Activated CD8-positive, alpha-beta T cell treated with anti-CD3 and anti-CD28 coated beads for 36 hours (primary cell): ENCODE data around the gene ATP9B. TPM values are rescaled to one million over a fixed set of nuclear protein-coding genes. Genes with fewer than 3 reads are reported as not detected.

ENCODE experiments used
- ATAC-seq: fragments of 200-7000 bp; cut with Tn5 transposase; one replicate; pipeline ENCODE4 v1.10.0; 2021; ENCODE audit warnings: mild to moderate bottlenecking, moderate library complexity
- CTCF ChIA-PET: fragments of 350-600 bp; sonication (Branson Sonifier 250); formaldehyde crosslinking; loops from one replicate; lab custom pipeline; 2021; ENCODE audit warnings: antibody characterized with exemption; lab: Charles Lee
- POLR2A ChIA-PET: fragments of 350-600 bp; sonication (Branson Sonifier 250); formaldehyde crosslinking; loops from one replicate; lab custom pipeline; 2021; ENCODE audit warnings: antibody characterized with exemption; lab: Charles Lee
- DNase-seq: peaks from one replicate; pipeline ENCODE4 v3.0.0-alpha.2; 2020
- H3K27ac Mint-ChIP-seq: one replicate; pipeline ENCODE4 v1.8.0; 2021; ENCODE audit warnings: mild to moderate bottlenecking, mixed read lengths
- H3K27me3 Mint-ChIP-seq: one replicate; pipeline ENCODE4 v1.8.0; 2021; ENCODE audit warnings: mixed read lengths
- H3K36me3 Mint-ChIP-seq: one replicate; pipeline ENCODE4 v1.8.0; 2021; ENCODE audit warnings: low read depth, mixed read lengths
- H3K4me1 Mint-ChIP-seq: one replicate; pipeline ENCODE4 v1.8.0; 2021; ENCODE audit warnings: low read depth, mixed read lengths
- H3K4me3 Mint-ChIP-seq: one replicate; pipeline ENCODE4 v1.8.0; 2021; ENCODE audit warnings: mild to moderate bottlenecking, moderate library complexity, mixed read lengths
- H3K9me3 Mint-ChIP-seq: one replicate; pipeline ENCODE4 v1.8.0; 2021; ENCODE audit warnings: mixed read lengths
- CTCF ChIP-seq: fragments of 200-600 bp; IDR thresholded peaks from one replicate; pipeline ENCODE4 v1.8.0; 2022; ENCODE audit warnings: antibody characterized with exemption, mild to moderate bottlenecking
- intact Hi-C: fragments of 100-400 bp; cut with micrococcal nuclease; formaldehyde crosslinking; loops from one replicate; pipeline ENCODE4 v1.10.0; 2022
- total RNA-seq, 2 experiments: library from RNA; stranded (reverse); gene quantifications; one replicate each; pipeline ENCODE4 v1.2.3, GENCODE V29; 2021

Gene ATP9B
- total RNA-seq, 2 experiments from 2014 or later = 18.9 to 21.1 TPM

GRCh38 chr18:79252904-79253633 is 183.9 kb downstream of the ATP9B start:
- no peak for TF ChIP-seq CTCF
- intact Hi-C loops = no loop called here
- ChIA-PET CTCF (no interaction called here), POLR2A (no interaction called here)
- Mint-ChIP-seq H3K36me3 (peaks cover 5% of the 10 kb centered on the region), H3K27ac (no peak overlapping the region), H3K4me3 (no peak overlapping the region), H3K4me1 (peaks cover 10% of the 10 kb centered on the region), H3K27me3 (no peaks in the 10 kb centered on the region), H3K9me3 (no peaks in the 10 kb centered on the region)
- ATAC-seq (no peak), DNase-seq (no peak)

- H3K9me3 Mint-ChIP-seq = no peaks in the 10 kb centered on the region
- DNase-seq (no peak), ATAC-seq (no peak)
- H3K4me3 Mint-ChIP-seq = no peak overlapping the region
- H3K4me1 Mint-ChIP-seq = no peaks in the 10 kb centered on the region
- ChIA-PET POLR2A (no interaction called here), CTCF (interaction anchor here (1.0 kb wide), 1 partner anchor 10 kb away, joined by 3 read pairs; no protein-coding TSS in a partner anchor)
- no peaks in the 10 kb centered on the region for H3K27me3 Mint-ChIP-seq
- TF ChIP-seq CTCF = no peak
- intact Hi-C loops = no loop called here
- H3K27ac Mint-ChIP-seq = no peak overlapping the region
- H3K36me3 Mint-ChIP-seq = peaks cover 20% of the 10 kb centered on the region
These were observed 188.3 kb downstream of the ATP9B start for GRCh38 chr18:79257480-79257879.

- POLR2A ChIA-PET = no interaction called here
These were observed 189.3 kb downstream of the ATP9B start for GRCh38 chr18:79258447-79258846.

GRCh38 chr18:79259218-79259617 is 190.0 kb downstream of the ATP9B start:
- no peaks in the 10 kb centered on the region for H3K27me3 Mint-ChIP-seq
- ATAC-seq = no peak
- intact Hi-C loops = no loop called here
- no peaks in the 10 kb centered on the region for H3K4me1 Mint-ChIP-seq
- H3K4me3 Mint-ChIP-seq = no peak overlapping the region
- no peak for TF ChIP-seq CTCF
- H3K27ac Mint-ChIP-seq = no peak overlapping the region
- no peaks in the 10 kb centered on the region for H3K9me3 Mint-ChIP-seq
- DNase-seq = no peak
- H3K36me3 Mint-ChIP-seq = peaks cover 25% of the 10 kb centered on the region
- CTCF ChIA-PET = no interaction called here
- POLR2A ChIA-PET = no interaction called here

More at GRCh38 chr18:79258447-79258846, 189.3 kb downstream of the ATP9B start:
- no peaks in the 10 kb centered on the region for H3K4me1 Mint-ChIP-seq
- H3K9me3 Mint-ChIP-seq = no peaks in the 10 kb centered on the region
- ATAC-seq = no peak
- H3K36me3 Mint-ChIP-seq = peaks cover 23% of the 10 kb centered on the region
- no peak overlapping the region for H3K27ac Mint-ChIP-seq
- no peak for TF ChIP-seq CTCF
- H3K4me3 Mint-ChIP-seq = no peak overlapping the region
- no peak for DNase-seq
- CTCF ChIA-PET = no interaction called here
- intact Hi-C loops = no loop called here
- H3K27me3 Mint-ChIP-seq = no peaks in the 10 kb centered on the region

- no peak for TF ChIP-seq CTCF
- no peak for ATAC-seq
- H3K27ac Mint-ChIP-seq = no peak overlapping the region
- H3K4me3 Mint-ChIP-seq = no peak overlapping the region
- CTCF ChIA-PET = no interaction called here
- intact Hi-C loops = no loop called here
- no peaks in the 10 kb centered on the region for H3K4me1 Mint-ChIP-seq
- H3K27me3 Mint-ChIP-seq = no peaks in the 10 kb centered on the region
- H3K9me3 Mint-ChIP-seq = peaks cover 4% of the 10 kb centered on the region
- H3K36me3 Mint-ChIP-seq = peaks cover 31% of the 10 kb centered on the region
- POLR2A ChIA-PET = no interaction called here
- no peak for DNase-seq
These were observed 190.8 kb downstream of the ATP9B start for GRCh38 chr18:79260023-79260422.
